ENCODE data around the gene ADPRHL1.

Gene ADPRHL1

GRCh38 chr13:113405481-113406300 is 47.6 kb downstream of the ADPRHL1 start:
- TF ChIP-seq, protein P1, sequence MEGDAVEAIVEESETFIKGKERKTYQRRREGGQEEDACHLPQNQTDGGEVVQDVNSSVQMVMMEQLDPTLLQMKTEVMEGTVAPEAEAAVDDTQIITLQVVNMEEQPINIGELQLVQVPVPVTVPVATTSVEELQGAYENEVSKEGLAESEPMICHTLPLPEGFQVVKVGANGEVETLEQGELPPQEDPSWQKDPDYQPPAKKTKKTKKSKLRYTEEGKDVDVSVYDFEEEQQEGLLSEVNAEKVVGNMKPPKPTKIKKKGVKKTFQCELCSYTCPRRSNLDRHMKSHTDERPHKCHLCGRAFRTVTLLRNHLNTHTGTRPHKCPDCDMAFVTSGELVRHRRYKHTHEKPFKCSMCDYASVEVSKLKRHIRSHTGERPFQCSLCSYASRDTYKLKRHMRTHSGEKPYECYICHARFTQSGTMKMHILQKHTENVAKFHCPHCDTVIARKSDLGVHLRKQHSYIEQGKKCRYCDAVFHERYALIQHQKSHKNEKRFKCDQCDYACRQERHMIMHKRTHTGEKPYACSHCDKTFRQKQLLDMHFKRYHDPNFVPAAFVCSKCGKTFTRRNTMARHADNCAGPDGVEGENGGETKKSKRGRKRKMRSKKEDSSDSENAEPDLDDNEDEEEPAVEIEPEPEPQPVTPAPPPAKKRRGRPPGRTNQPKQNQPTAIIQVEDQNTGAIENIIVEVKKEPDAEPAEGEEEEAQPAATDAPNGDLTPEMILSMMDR (IDR thresholded peaks at IDR 0.05; ENCODE audit: control insufficient read depth, extremely low read depth, insufficient read depth): no peak
- no peak for DNase-seq (ENCODE audit: low read depth)

DNA sequence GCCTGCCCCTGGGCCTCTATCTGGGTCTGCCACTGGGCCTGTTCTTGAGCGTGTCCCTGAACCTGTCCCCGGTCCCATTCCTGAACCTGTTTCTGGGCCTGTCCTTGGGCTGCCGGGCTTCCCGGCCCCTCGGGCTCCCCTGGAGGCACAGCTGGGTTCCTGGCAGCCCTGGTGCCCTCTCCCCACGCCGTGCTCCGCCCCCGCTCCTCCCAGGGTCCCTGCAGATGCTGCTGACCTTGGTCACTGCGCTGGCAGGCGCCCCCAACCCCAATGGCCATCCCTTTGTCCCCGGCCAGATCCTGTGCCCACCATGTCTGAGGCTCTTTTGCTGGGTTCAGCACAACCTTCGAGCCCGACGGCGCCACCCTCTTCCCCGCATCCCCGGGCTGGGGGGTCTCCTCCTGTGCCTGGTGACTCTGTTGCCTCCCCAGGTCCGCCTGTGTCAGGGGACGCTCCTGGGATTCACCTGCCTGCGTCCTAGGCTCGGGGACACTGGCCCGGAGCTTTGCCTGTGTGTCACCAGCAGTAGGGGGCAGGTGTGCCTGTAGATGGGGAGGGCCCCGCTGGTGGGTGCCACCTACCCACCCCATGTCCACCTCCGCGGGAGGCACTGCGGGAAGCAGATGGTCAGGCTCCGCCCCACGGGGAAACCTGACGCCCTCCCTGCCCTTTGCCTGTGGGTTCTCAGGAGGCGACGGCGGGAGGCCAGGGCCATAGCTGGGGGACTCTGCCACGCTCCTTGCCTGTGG is 48.4 kb downstream of the ADPRHL1 start:
- DNase-seq (ENCODE audit: low read depth): no peak
- TF ChIP-seq, protein P1 (IDR thresholded peaks at IDR 0.05; ENCODE audit: control insufficient read depth, extremely low read depth, insufficient read depth): no peak
- H3K4me3 ChIP-seq (ENCODE audit: low read depth, low read length): no peak overlapping the region

More at GRCh38 chr13:113405481-113406300, 47.6 kb downstream of the ADPRHL1 start:
- no peak overlapping the region for H3K4me3 ChIP-seq (ENCODE audit: low read depth, low read length)

GRCh38 chr13:113404366-113404722 is 48.9 kb downstream of the ADPRHL1 start:
- no peak for DNase-seq (ENCODE audit: low read depth)
- H3K4me3 ChIP-seq (ENCODE audit: low read depth, low read length): no peak overlapping the region
- TF ChIP-seq, protein P1 (IDR thresholded peaks at IDR 0.05; ENCODE audit: control insufficient read depth, extremely low read depth, insufficient read depth): no peak

GRCh38 chr13:113403255-113404104 is 49.8 kb downstream of the ADPRHL1 start:
- DNase-seq (ENCODE audit: low read depth): no peak
- H3K4me3 ChIP-seq (ENCODE audit: low read depth, low read length): no peak overlapping the region
- TF ChIP-seq, protein P1 (IDR thresholded peaks at IDR 0.05; ENCODE audit: control insufficient read depth, extremely low read depth, insufficient read depth): no peak

- DNase-seq (ENCODE audit: low read depth): no peak
- H3K4me3 ChIP-seq (ENCODE audit: low read depth, low read length): no peak overlapping the region
- TF ChIP-seq, protein P1 (IDR thresholded peaks at IDR 0.05; ENCODE audit: control insufficient read depth, extremely low read depth, insufficient read depth): no peak
Measured at GRCh38 chr13:113402471-113403254, 50.6 kb downstream of the ADPRHL1 start.

Measured in LNCaP clone FGC (cell line).